Measurements from ENCODE around the gene C16orf46.
A peak's percentile ranks its signal among the peaks of the same experiment; 100 is the strongest.
"Not testable (repeated sequence)": the region's sequence is repeated elsewhere in the genome, so short reads cannot be mapped to it uniquely, and the experiment has no call there.

C16orf46 gene, protein sequence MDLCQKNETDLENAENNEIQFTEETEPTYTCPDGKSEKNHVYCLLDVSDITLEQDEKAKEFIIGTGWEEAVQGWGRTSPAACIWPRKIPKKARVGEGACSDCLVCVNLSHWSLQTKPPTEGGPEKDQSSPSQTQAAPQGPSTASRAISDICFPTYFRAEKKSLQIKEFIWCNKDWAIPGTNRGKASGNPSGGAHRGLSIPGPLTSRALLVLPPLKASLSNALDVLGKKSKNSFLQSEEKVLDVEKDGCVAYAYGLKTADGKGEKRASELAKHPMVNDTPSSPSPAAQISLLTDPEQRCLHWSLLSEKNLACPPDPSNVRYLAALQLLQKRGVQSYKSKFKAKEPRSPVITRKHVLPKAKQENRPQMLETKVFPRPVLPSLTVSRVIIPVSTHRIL

GRCh38 chr16:81077076-81077940, at the start of gene C16orf46:
C16orf46 (minus strand) TSS chr16:81077238; CDS start chr16:81063955, 13,283 bp downstream.
- peak; percentile 97 for DNase-seq (ENCODE audit: low read depth)

- no peak for DNase-seq (ENCODE audit: low read depth)
Measured at GRCh38 chr16:81123092-81123852, 46.2 kb upstream of the C16orf46 start.

DNA sequence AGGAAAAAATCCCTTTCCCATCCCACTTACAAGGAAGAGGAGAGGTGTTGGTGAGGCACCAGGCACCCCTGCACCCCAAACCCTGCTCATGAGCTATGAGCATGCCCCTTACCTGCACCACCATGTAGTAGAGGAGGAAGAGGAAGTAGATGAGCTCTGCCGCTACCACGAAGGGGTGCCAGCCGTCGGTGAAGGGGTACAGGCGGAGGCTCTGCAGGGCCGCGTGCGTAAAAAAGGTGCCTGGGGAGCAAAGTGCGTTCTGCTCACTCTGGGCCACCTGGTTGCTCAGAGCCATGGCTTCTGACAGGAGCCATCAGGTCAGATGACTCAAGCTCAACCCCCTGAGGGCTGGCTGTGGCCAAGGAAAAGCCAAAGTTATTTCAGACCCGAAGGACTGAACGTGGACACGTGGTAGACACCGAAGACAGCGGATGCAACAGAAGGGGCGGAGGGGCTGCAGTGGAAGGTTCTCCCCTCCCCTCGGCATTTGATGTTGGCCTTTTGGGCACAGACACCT, 44.5 kb upstream of the C16orf46 start:
- no peak for DNase-seq (ENCODE audit: low read depth)

GRCh38 chr16:81117436-81117835, 40.4 kb upstream of the C16orf46 start:
- no peak for DNase-seq (ENCODE audit: low read depth)

GRCh38 chr16:81116285-81116684, 39.2 kb upstream of the C16orf46 start:
- DNase-seq (ENCODE audit: low read depth) = no peak

DNA sequence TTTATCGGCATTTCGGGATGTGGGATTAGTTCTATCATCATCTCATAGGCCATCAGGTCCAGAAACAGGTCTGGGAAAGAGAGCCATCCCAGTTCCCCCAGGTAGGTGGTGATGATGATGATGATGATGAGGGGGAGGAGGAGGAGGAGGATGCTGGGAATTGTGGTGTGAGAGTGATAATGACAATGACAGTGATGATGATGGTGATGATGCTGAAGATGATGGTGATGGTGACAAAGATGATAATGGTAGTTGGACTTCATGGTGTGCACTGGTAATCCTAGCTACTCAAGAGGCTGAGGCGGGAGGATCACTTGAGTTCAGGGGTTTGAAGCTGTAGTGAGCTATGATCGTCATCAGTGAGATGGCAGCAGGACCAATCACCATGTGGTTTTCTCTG, 35.4 kb upstream of the C16orf46 start:
- DNase-seq (ENCODE audit: low read depth) = no peak

GRCh38 chr16:81109274-81109673, 32.2 kb upstream of the C16orf46 start:
- DNase-seq (ENCODE audit: low read depth) = not testable (repeated sequence)

DNA sequence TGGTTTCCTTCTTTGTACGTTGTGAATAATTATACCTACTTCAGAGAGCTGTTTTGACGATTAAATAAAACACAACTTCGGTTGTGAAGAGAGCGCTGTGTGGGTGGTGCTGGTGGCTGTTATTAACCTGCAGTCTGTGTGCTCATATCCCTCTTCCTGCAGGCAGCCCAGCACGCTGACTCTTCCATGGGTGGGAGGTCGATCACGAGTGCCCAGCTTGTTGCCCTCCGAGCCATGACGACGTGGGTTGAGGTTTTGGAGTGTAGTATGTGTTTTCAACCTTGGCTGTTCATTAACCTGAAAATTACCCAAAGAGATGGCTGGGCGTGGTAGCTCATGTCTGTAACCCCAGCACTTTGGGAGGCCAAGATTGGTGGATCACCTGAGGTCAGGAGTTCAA, 30.5 kb upstream of the C16orf46 start:
- DNase-seq (ENCODE audit: low read depth) = no peak

DNA sequence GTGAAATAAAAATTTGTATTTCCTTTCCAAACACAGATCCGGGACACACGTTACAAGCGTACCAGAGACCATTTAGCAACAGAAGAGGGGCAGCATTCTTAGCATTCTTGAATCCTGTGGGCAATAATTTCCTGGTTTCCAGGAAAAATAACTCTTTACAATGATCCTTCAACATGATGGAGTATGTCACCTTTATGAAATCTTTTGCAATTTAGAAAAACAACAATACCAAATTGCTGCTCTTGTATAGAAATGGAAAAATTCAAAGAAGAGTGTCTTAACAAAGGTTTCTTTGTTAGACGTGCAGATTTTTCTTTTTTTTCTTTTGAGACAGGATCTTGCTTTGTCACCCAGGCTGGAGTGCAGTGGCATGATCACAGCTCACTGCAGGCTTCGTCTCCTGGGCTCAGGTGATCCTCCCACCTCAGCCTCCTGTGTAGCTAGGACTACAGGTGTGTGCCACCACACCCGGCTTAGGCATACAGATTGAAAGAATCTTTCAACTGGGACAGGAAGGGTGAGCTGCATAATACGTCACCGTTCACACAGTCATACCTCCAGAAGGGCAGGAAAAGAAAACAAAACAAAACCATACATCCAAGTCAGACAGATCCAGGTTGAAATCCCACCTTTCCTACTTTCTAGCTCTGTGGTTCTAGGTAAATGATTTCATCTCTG, 29.9 kb upstream of the C16orf46 start:
- DNase-seq (ENCODE audit: low read depth) = no peak

DNA sequence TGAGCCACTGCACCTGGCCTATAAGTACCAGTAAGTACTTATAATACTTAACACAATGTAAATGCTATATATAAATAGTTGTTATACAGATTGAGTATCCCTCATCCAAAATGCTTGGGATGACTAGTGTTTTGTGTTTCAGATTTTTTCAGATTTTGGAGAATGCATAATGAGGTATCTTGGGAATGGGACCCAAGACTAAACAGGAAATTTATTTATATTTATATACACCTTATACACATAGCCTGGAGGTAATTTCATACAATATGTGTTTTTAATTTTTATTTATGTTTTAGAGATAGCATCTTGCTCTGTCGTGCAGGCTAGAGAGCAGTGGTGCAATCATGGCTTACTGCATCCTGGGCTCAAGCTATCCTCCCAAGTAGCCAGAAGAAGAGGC, 28.9 kb upstream of the C16orf46 start:
- DNase-seq (ENCODE audit: low read depth) = no peak

DNA sequence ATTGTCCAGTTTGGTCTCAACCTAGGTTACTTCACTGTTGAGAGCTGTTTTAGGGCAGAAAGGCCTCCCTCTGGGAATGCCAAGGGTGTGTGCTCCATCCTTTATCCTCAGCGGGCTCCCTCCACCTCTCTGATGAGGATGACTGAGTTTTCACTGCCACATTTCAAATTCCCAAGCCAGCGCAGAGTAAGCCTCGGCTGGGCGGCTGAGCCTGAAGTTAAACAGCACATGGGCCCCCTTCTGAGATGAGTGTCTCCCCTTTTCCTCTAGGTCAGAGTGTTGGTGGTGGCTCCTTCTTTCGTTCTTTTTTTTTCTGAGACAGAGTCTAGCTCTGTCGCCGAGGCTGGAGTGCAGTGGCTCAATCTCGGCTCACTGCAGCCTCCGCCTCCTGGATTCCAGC, 24.7 kb upstream of the C16orf46 start:
- no peak for DNase-seq (ENCODE audit: low read depth)

DNA sequence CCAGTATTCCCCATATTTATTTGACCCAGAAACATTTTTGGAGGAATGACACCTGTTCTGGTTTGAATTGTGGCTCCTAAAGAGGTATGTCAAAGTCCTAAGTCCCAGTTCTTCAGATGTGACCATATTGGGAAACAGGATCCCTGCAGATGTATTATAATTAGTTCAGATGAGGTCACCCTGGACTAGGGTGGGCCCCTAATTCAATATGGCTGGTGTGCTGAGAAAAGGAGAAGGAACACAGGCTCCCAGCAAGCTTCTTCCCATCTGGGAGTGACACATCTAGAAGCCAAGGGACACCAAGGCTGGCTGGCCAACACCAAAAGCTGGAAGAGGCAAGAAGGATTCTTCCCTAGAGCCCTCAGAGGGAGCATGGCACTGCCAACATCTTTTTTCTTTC, 22.9 kb upstream of the C16orf46 start:
- no peak for DNase-seq (ENCODE audit: low read depth)

DNA sequence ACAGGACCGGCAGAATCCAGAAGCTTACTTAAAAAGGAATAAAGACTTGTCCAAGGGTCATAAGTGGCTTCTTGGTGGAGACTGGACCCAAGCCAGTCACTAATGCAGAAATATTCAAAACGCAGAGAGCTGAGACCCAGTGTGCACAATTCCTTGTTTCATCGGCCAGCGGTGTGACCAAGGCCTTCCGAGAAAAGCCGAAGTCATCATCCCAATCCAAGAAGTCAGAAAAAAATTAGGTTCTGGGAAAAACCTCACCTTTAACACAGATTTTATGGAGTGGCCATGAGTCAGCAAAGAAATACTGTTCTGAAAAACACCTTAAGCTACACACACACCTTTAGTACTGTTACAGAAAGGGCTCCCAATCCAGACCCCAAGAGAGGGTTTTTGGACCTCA, 20.2 kb upstream of the C16orf46 start:
- DNase-seq (ENCODE audit: low read depth) = no peak

DNA sequence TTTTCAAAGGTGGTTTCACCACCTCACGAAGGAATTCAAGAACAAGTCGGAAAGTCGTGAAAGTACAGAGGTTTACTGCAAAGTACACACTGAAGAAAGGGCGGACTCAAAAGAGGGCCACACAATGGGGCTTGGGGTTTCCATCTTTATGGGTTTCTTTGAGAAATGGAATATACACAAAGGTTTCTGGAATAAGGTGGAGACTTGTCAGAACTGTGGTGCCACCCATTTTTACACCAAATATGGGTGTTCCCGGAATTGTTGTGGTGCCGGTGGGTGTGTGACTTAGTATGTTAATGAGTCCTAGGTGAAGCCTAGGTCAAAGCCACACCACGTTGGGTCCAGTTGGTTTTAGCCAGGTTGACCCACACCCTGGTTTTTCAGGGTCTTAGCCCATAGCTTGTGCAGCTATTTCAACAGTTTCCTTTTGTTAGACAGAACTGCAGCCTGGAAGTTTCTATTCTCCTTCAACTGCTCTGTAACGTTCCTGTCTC, 19.7 kb upstream of the C16orf46 start:
- no peak for DNase-seq (ENCODE audit: low read depth)

GRCh38 chr16:81095953-81096714, 19.1 kb upstream of the C16orf46 start, which contains the start of gene GCSH:
GCSH (minus strand) TSS chr16:81096395; CDS start chr16:81096278, 117 bp downstream.
- peak; percentile 99 for DNase-seq (ENCODE audit: low read depth)

DNA sequence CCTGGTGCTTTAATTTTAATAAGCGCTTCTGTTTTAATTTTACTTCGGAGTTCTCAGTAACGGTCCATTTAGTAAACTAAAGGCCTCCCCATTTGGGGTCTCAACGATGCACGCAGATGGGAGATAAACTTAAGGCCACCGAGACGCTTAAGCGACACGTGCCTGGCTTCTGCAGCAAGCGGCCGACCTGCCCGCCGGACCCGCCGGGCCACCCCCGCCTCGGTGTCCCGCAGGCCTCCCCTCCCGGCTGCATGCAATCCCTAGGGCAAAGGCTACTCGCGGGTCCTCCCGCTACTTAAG, 18.6 kb upstream of the C16orf46 start:
- DNase-seq (ENCODE audit: low read depth) = no peak

- peak; percentile 31 for DNase-seq (ENCODE audit: low read depth)
Measured at GRCh38 chr16:81094771-81095251, 17.8 kb upstream of the C16orf46 start.

GRCh38 chr16:81088836-81089235, 11.8 kb upstream of the C16orf46 start:
- no peak for DNase-seq (ENCODE audit: low read depth)

DNA sequence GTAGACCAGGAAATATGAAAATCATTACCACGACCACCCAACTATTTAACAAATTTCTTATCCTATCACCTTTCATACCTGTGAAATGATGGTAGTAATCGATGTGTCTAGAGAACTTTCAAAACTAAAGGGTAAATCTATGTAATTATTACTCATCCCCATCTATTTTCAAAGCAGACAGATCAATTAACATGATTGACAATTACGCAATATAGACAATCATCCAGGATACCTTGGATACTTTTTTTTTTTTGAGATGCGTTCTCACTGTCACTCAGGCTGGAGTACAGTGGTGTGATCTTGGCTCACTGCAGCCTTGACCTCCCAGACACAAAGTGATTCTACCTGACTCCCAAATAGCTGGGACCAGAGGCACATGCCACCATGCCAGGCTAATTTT, 4.0 kb upstream of the C16orf46 start:
- no peak for DNase-seq (ENCODE audit: low read depth)

DNA sequence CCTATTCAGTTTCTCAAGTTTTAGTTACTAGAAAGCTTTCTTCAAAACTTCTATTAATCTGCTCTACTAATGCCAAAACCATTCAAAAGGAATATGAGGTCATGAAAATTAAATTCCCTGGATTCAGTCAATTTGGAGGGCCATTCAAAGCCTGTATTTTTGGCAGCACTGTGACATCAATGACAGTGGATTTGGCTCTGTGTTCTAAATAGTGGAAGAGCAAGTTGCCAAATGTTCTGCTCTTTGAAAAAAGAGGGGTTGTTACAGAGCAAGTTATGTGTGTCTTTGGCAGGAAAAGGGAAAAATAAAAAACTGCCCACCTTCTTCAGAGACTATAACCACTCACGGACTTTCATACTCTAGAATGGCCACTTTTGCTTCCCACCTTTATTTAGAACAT, 3.2 kb upstream of the C16orf46 start:
- DNase-seq (ENCODE audit: low read depth) = no peak
